HepG2 (cell line): ENCODE data around the gene MLNR. TPM values are rescaled to one million over a fixed set of nuclear protein-coding genes. Genes with fewer than 3 reads are reported as not detected.

ENCODE experiments used
- AKNA ChIP-seq: sonication (generic); formaldehyde crosslinking; IDR thresholded peaks from 2 replicates; pipeline ENCODE4 v1.4.0; 2020; ENCODE audit warnings: missing genetic modification reagents, borderline replicate concordance
- BRF2 ChIP-seq: sonication (generic); formaldehyde crosslinking; IDR thresholded peaks from 2 replicates; pipeline ENCODE4 v1.8.1; 2022; ENCODE audit warnings: mild to moderate bottlenecking, missing genetic modification reagents
- FOXP1 ChIP-seq, 2 experiments: fragments of 450-650 bp in 1 of 2; IDR thresholded peaks; 2 replicates each; pipeline ENCODE4 v1.6.1; 2017 to 2018; ENCODE audit warnings: antibody characterized with exemption in 1 of 2
- GRHL1 ChIP-seq: sonication (generic); formaldehyde crosslinking; conservative IDR thresholded peaks from 2 replicates; pipeline ENCODE4 v1.8.0; 2022; ENCODE audit warnings: missing genetic modification reagents
- GTF3A ChIP-seq: sonication (generic); formaldehyde crosslinking; conservative IDR thresholded peaks from 2 replicates; pipeline ENCODE4 v1.4.0; 2020; ENCODE audit warnings: mild to moderate bottlenecking, missing genetic modification reagents
- HDAC2 ChIP-seq: sonication (generic); formaldehyde crosslinking; IDR thresholded peaks from 2 replicates; pipeline ENCODE4 v1.4.0; 2020; ENCODE audit warnings: missing genetic modification reagents
- HOXA7 ChIP-seq: sonication (generic); formaldehyde crosslinking; IDR thresholded peaks from 2 replicates; pipeline ENCODE4 v1.8.1; 2022; ENCODE audit warnings: mild to moderate bottlenecking, missing genetic modification reagents, moderate library complexity
- MTERF4 ChIP-seq: sonication (generic); formaldehyde crosslinking; IDR thresholded peaks from 2 replicates; pipeline ENCODE4 v1.8.0; 2023; ENCODE audit warnings: mild to moderate bottlenecking, missing genetic modification reagents
- PREB ChIP-seq: sonication (generic); formaldehyde crosslinking; IDR thresholded peaks from 2 replicates; pipeline ENCODE4 v1.4.0; 2020; ENCODE audit warnings: missing genetic modification reagents
- SP140L ChIP-seq: sonication (generic); formaldehyde crosslinking; IDR thresholded peaks from 2 replicates; pipeline ENCODE4 v1.4.0; 2020; ENCODE audit warnings: missing genetic modification reagents, borderline replicate concordance
- SP4 ChIP-seq: sonication (generic); formaldehyde crosslinking; IDR thresholded peaks from 2 replicates; pipeline ENCODE4 v1.8.1; 2023; ENCODE audit warnings: mild to moderate bottlenecking, missing genetic modification reagents
- TAF1 ChIP-seq: sonication (generic); formaldehyde crosslinking; IDR thresholded peaks from 2 replicates; pipeline ENCODE4 v1.4.0; 2020; ENCODE audit warnings: missing genetic modification reagents
- ZBTB26 ChIP-seq: IDR thresholded peaks from 2 replicates; pipeline ENCODE4 v1.6.1; 2016; ENCODE audit warnings: missing compliant biosample characterization, missing genetic modification reagents, borderline replicate concordance
- ZKSCAN5 ChIP-seq: sonication (generic); formaldehyde crosslinking; IDR thresholded peaks from 2 replicates; pipeline ENCODE4 v1.5.1; 2020; ENCODE audit warnings: mild to moderate bottlenecking, missing genetic modification reagents
- ZNF253 ChIP-seq: sonication (generic); formaldehyde crosslinking; IDR thresholded peaks from 2 replicates; pipeline ENCODE4 v1.8.0; 2022; ENCODE audit warnings: mild to moderate bottlenecking, missing genetic modification reagents, borderline replicate concordance
- ZNF333 ChIP-seq: sonication (generic); formaldehyde crosslinking; IDR thresholded peaks from 2 replicates; pipeline ENCODE4 v1.4.0; 2020; ENCODE audit warnings: mild to moderate bottlenecking, missing genetic modification reagents, borderline replicate concordance
- ZNF549 ChIP-seq: sonication (generic); formaldehyde crosslinking; IDR thresholded peaks from 2 replicates; pipeline ENCODE4 v1.5.0; 2020; ENCODE audit warnings: missing genetic modification reagents
- ZNF720 ChIP-seq: sonication (generic); formaldehyde crosslinking; IDR thresholded peaks from 2 replicates; pipeline ENCODE4 v1.4.0; 2020; ENCODE audit warnings: missing genetic modification reagents
- ZNF83 ChIP-seq: sonication (generic); formaldehyde crosslinking; IDR thresholded peaks from 2 replicates; pipeline ENCODE4 v1.4.0; 2020; ENCODE audit warnings: missing genetic modification reagents, mild to moderate bottlenecking, borderline replicate concordance
- ZNF891 ChIP-seq: sonication (generic); formaldehyde crosslinking; IDR thresholded peaks from 2 replicates; pipeline ENCODE4 v1.5.0; 2020; ENCODE audit warnings: mild to moderate bottlenecking, missing genetic modification reagents
- polyA plus RNA-seq, 8 experiments: library from polyadenylated mRNA; depleted of rRNA in 3 of 8; stranded (reverse) in 7 of 8; unstranded in 1 of 8; fragments of >200 nt; fragmentation: Illumina TruSeq in 4 of 8; extraction: Trizol in 4 of 8; gene quantifications; 2 replicates each; pipeline versions ENCODE4 v1.2.1 to v1.2.3, GENCODE V29; 2011 to 2016; ENCODE audit warnings: low read depth in 4 of 8, missing spikeins in 1 of 8, mixed read lengths in 1 of 8; ENCODE audit not compliant: insufficient read depth in 1 of 8
- total RNA-seq, 5 experiments: library from RNA; depleted of rRNA; stranded (reverse); fragments of >200 nt; fragmentation: Illumina TruSeq; extraction: Trizol; gene quantifications; 2 replicates each; pipeline ENCODE4 v1.2.3, GENCODE V29; 2016; ENCODE audit warnings: low read depth in 1 of 5

MLNR gene
- total and polyA plus RNA-seq, 2 of the 13 experiments (the other 11 are each of a cell fraction or from before 2014, with no cell fraction given) = 0.46 TPM; not detected in 1

- no peak for TF ChIP-seq ZBTB26 (CRISPR knock-in tag)
- TF ChIP-seq BRF2 = no peak
- TF ChIP-seq AKNA (CRISPR knock-in tag) = no peak
- TF ChIP-seq ZNF83 (CRISPR knock-in tag) = no peak
- TF ChIP-seq FOXP1 (IDR thresholded peaks at IDR 0.05) = no peak
- TF ChIP-seq FOXP1 (CRISPR knock-in tag; IDR thresholded peaks at IDR 0.05) = no peak
- no peak for TF ChIP-seq ZNF253
- TF ChIP-seq ZKSCAN5 (CRISPR knock-in tag) = no peak
- no peak for TF ChIP-seq ZNF333 (CRISPR knock-in tag)
- TF ChIP-seq SP4 (CRISPR knock-in tag) = no peak
- TF ChIP-seq HOXA7 (CRISPR knock-in tag) = no peak
- 0 out of 2 replicates have a peak, but pooled peaks have one; percentile 6 for TF ChIP-seq HDAC2 (CRISPR knock-in tag)
- no peak for TF ChIP-seq PREB
- TF ChIP-seq ZNF891 (CRISPR knock-in tag) = peak; percentile 32; the same call in 1 of the 2 replicates
- peak; percentile 49; the same call in 1 of the 2 replicates for TF ChIP-seq TAF1
- TF ChIP-seq ZNF720 (CRISPR knock-in tag) = no peak
- TF ChIP-seq GRHL1 (CRISPR knock-in tag) = no peak
- no peak for TF ChIP-seq GTF3A (CRISPR knock-in tag)
- TF ChIP-seq ZNF549 = no peak
- TF ChIP-seq MTERF4 (CRISPR knock-in tag) = no peak
- no peak for TF ChIP-seq SP140L (CRISPR knock-in tag)
Measured at GRCh38 chr13:49219647-49220035, 497 bp upstream of the MLNR start (continued).
